Measurements from ENCODE around the gene RBM39. TPM values are rescaled to one million over a fixed set of nuclear protein-coding genes. Genes with fewer than 3 reads are reported as not detected.

RBM39 gene
- total and polyA plus RNA-seq, 2 experiments from 2014 or later: 259 to 413 TPM

DNA sequence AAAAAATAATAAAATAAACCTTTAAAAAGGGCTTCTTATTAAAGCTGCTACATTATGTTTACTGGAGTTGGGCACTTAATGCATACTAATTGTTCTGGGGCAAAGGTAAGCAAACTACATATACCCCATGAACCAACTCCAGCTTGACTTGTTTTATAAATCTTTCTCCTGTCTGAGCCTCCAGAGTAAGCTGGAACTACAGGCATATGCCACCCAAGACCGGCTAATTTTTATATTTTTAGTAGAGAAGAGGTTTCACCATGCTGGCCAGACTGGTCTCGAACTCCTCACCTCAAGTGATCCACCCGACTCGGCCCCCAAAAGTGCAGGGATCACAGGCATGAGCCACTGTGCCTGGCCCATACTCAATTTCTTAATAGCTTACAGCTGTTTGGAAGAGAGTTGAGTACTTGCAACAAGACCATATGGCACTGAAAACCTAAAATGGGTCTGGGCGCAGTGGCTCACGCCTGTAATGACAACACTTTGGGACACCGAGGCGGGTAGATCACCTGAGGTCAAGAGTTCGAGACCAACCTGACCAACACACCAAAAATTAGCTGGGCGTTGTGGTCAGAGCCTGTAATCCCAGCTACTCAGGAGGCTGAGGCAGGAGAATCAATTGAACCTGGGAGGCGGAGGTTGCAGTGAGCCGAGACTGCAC lies 23.0 kb downstream of the RBM39 start:
- Mint-ChIP-seq H3K9me3 (no peaks in the 10 kb centered on the region), H3K36me3 (ENCODE audit: low read depth) (peaks cover 100% of the 10 kb centered on the region), H3K4me3 (no peak overlapping the region), H3K27me3 (ENCODE audit: insufficient read depth, low read depth, poor library complexity) (no peaks in the 10 kb centered on the region), H3K27ac (no peak overlapping the region), H3K4me1 (peaks cover 6% of the 10 kb centered on the region; the same call in 2 of the 3 replicates)
- Histone ChIP-seq H3K4me1 (ENCODE audit: insufficient read depth) (no peaks in the 10 kb centered on the region), H3K27me3 (ENCODE audit: insufficient read depth) (no peaks in the 10 kb centered on the region), H3K27ac (ENCODE audit: low read depth) (no peak overlapping the region), H4K20me1 (replicated peaks; ENCODE audit: insufficient read depth) (peaks cover 86% of the 10 kb centered on the region), H3K36me3 (ENCODE audit: insufficient read depth) (peaks cover 98% of the 10 kb centered on the region), H3K4me3 (no peak overlapping the region), H3K79me2 (replicated peaks; ENCODE audit: insufficient read depth) (peaks cover 97% of the 10 kb centered on the region), H3F3A (replicated peaks; ENCODE audit: low read depth) (peaks cover 62% of the 10 kb centered on the region), H2AFZ (no peak overlapping the region), H3K4me2 (no peak overlapping the region), H3K9me2 (ENCODE audit: insufficient read depth) (no peaks in the 10 kb centered on the region)
- DNase-seq (ENCODE audit: low spot score): no peak
- TF ChIP-seq, protein P1, sequence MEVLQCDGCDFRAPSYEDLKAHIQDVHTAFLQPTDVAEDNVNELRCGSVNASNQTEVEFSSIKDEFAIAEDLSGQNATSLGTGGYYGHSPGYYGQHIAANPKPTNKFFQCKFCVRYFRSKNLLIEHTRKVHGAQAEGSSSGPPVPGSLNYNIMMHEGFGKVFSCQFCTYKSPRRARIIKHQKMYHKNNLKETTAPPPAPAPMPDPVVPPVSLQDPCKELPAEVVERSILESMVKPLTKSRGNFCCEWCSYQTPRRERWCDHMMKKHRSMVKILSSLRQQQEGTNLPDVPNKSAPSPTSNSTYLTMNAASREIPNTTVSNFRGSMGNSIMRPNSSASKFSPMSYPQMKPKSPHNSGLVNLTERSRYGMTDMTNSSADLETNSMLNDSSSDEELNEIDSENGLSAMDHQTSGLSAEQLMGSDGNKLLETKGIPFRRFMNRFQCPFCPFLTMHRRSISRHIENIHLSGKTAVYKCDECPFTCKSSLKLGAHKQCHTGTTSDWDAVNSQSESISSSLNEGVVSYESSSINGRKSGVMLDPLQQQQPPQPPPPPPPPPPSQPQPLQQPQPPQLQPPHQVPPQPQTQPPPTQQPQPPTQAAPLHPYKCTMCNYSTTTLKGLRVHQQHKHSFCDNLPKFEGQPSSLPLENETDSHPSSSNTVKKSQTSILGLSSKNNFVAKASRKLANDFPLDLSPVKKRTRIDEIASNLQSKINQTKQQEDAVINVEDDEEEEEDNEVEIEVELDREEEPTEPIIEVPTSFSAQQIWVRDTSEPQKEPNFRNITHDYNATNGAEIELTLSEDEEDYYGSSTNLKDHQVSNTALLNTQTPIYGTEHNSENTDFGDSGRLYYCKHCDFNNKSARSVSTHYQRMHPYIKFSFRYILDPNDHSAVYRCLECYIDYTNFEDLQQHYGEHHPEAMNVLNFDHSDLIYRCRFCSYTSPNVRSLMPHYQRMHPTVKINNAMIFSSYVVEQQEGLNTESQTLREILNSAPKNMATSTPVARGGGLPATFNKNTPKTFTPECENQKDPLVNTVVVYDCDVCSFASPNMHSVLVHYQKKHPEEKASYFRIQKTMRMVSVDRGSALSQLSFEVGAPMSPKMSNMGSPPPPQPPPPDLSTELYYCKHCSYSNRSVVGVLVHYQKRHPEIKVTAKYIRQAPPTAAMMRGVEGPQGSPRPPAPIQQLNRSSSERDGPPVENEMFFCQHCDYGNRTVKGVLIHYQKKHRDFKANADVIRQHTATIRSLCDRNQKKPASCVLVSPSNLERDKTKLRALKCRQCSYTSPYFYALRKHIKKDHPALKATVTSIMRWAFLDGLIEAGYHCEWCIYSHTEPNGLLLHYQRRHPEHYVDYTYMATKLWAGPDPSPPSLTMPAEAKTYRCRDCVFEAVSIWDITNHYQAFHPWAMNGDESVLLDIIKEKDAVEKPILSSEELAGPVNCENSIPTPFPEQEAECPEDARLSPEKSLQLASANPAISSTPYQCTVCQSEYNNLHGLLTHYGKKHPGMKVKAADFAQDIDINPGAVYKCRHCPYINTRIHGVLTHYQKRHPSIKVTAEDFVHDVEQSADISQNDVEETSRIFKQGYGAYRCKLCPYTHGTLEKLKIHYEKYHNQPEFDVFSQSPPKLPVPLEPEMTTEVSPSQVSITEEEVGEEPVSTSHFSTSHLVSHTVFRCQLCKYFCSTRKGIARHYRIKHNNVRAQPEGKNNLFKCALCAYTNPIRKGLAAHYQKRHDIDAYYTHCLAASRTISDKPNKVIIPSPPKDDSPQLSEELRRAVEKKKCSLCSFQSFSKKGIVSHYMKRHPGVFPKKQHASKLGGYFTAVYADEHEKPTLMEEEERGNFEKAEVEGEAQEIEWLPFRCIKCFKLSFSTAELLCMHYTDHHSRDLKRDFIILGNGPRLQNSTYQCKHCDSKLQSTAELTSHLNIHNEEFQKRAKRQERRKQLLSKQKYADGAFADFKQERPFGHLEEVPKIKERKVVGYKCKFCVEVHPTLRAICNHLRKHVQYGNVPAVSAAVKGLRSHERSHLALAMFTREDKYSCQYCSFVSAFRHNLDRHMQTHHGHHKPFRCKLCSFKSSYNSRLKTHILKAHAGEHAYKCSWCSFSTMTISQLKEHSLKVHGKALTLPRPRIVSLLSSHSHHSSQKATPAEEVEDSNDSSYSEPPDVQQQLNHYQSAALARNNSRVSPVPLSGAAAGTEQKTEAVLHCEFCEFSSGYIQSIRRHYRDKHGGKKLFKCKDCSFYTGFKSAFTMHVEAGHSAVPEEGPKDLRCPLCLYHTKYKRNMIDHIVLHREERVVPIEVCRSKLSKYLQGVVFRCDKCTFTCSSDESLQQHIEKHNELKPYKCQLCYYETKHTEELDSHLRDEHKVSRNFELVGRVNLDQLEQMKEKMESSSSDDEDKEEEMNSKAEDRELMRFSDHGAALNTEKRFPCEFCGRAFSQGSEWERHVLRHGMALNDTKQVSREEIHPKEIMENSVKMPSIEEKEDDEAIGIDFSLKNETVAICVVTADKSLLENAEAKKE (CRISPR knock-in tag; IDR thresholded peaks at IDR 0.05): no peak
- TF ChIP-seq EZH2phosphoT487 (IDR thresholded peaks at IDR 0.05; ENCODE audit: unreplicated experiment) (no peak), NANOG (IDR thresholded peaks at IDR 0.05; ENCODE audit: borderline replicate concordance) (no peak), ZNF331 (CRISPR knock-in tag; IDR thresholded peaks at IDR 0.05; ENCODE audit: low read depth) (no peak), JUNB (IDR thresholded peaks at IDR 0.05; ENCODE audit: unreplicated experiment) (no peak), POLR2AphosphoS5 (IDR thresholded peaks at IDR 0.05; ENCODE audit: low read depth) (no peak), STAT1 (IDR thresholded peaks at IDR 0.05; ENCODE audit: unreplicated experiment) (no peak), CREB1 (CRISPR knock-in tag; IDR thresholded peaks at IDR 0.05; ENCODE audit: low read depth) (no peak), EZH2 (IDR thresholded peaks at IDR 0.05; ENCODE audit: low read depth, unreplicated experiment) (no peak), ZNF114 (CRISPR knock-in tag; IDR thresholded peaks at IDR 0.05) (no peak)
- TF ChIP-seq, protein P2, sequence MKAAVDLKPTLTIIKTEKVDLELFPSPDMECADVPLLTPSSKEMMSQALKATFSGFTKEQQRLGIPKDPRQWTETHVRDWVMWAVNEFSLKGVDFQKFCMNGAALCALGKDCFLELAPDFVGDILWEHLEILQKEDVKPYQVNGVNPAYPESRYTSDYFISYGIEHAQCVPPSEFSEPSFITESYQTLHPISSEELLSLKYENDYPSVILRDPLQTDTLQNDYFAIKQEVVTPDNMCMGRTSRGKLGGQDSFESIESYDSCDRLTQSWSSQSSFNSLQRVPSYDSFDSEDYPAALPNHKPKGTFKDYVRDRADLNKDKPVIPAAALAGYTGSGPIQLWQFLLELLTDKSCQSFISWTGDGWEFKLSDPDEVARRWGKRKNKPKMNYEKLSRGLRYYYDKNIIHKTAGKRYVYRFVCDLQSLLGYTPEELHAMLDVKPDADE (IDR thresholded peaks at IDR 0.05): no peak
- TF ChIP-seq, protein P3, sequence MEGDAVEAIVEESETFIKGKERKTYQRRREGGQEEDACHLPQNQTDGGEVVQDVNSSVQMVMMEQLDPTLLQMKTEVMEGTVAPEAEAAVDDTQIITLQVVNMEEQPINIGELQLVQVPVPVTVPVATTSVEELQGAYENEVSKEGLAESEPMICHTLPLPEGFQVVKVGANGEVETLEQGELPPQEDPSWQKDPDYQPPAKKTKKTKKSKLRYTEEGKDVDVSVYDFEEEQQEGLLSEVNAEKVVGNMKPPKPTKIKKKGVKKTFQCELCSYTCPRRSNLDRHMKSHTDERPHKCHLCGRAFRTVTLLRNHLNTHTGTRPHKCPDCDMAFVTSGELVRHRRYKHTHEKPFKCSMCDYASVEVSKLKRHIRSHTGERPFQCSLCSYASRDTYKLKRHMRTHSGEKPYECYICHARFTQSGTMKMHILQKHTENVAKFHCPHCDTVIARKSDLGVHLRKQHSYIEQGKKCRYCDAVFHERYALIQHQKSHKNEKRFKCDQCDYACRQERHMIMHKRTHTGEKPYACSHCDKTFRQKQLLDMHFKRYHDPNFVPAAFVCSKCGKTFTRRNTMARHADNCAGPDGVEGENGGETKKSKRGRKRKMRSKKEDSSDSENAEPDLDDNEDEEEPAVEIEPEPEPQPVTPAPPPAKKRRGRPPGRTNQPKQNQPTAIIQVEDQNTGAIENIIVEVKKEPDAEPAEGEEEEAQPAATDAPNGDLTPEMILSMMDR (conservative IDR thresholded peaks at IDR 0.05; ENCODE audit: low read depth in 2 of 2): no peak
- TF ChIP-seq, protein P4, sequence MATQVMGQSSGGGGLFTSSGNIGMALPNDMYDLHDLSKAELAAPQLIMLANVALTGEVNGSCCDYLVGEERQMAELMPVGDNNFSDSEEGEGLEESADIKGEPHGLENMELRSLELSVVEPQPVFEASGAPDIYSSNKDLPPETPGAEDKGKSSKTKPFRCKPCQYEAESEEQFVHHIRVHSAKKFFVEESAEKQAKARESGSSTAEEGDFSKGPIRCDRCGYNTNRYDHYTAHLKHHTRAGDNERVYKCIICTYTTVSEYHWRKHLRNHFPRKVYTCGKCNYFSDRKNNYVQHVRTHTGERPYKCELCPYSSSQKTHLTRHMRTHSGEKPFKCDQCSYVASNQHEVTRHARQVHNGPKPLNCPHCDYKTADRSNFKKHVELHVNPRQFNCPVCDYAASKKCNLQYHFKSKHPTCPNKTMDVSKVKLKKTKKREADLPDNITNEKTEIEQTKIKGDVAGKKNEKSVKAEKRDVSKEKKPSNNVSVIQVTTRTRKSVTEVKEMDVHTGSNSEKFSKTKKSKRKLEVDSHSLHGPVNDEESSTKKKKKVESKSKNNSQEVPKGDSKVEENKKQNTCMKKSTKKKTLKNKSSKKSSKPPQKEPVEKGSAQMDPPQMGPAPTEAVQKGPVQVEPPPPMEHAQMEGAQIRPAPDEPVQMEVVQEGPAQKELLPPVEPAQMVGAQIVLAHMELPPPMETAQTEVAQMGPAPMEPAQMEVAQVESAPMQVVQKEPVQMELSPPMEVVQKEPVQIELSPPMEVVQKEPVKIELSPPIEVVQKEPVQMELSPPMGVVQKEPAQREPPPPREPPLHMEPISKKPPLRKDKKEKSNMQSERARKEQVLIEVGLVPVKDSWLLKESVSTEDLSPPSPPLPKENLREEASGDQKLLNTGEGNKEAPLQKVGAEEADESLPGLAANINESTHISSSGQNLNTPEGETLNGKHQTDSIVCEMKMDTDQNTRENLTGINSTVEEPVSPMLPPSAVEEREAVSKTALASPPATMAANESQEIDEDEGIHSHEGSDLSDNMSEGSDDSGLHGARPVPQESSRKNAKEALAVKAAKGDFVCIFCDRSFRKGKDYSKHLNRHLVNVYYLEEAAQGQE (IDR thresholded peaks at IDR 0.05; ENCODE audit: unreplicated experiment): no peak
- no peak for ATAC-seq

All from GM23338 (cell line).